ENCODE measurements around the gene PLK5.

DNA sequence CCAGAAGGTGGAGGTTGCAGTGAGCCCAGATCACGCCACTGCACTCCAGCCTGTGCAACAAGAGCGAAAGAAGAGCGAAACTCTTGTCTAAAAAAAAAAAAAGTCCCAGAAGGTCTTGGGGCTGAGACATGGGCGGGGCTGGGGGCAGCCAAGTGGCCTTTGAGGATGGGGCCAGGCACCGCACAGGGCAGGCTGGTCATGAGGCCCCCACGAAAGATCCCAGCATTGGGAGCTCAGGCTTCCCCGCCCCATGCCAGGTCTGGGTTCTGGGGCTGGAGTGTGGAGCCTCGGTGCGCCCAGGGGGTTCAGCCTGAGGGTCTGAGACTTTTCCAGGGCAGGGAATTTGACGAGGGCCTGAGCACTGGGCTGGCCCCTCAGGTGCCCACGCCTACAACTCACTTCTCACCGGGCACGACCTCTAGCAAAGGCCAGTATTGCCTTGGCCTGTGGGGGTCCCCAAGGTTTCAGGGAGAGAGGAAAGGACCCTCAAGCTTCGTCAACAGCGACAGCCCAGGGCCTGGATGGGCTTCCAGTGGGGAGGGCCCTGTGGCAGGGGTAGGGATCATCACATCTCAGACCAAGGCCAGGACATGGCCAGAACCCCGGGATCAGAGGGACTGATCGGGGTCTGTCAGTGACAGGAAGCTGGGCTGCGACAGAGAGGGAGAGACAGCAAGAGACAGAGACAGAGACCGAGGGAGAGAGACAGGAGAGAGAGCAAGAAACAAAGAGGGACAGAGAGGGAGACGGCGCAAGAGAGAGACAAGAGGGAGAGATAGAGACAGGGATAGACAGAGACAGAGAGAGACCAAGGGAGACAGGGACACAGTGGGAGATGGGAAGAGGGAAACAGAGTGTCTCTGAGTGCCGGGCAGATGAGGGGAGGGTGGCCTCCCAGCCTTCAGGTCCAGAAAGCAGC, 51.7 kb downstream of the PLK5 start:
- no peak for TF ChIP-seq EZH2 (IDR thresholded peaks at IDR 0.05; ENCODE audit: insufficient read depth, low read length)
- TF ChIP-seq, protein P1, sequence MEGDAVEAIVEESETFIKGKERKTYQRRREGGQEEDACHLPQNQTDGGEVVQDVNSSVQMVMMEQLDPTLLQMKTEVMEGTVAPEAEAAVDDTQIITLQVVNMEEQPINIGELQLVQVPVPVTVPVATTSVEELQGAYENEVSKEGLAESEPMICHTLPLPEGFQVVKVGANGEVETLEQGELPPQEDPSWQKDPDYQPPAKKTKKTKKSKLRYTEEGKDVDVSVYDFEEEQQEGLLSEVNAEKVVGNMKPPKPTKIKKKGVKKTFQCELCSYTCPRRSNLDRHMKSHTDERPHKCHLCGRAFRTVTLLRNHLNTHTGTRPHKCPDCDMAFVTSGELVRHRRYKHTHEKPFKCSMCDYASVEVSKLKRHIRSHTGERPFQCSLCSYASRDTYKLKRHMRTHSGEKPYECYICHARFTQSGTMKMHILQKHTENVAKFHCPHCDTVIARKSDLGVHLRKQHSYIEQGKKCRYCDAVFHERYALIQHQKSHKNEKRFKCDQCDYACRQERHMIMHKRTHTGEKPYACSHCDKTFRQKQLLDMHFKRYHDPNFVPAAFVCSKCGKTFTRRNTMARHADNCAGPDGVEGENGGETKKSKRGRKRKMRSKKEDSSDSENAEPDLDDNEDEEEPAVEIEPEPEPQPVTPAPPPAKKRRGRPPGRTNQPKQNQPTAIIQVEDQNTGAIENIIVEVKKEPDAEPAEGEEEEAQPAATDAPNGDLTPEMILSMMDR (IDR thresholded peaks at IDR 0.05; ENCODE audit: insufficient read depth, low read depth, low read length) = no peak

Data from astrocyte (in vitro differentiated cells and primary cell).